Lung (tissue), 12 donors: ENCODE results near the gene ITGA11. TPM values are rescaled to one million over a fixed set of nuclear protein-coding genes. Genes with fewer than 3 reads are reported as not detected.
"Not testable (repeated sequence)": the region's sequence is repeated elsewhere in the genome, so short reads cannot be mapped to it uniquely, and the experiment has no call there.

Experiments
- ATAC-seq: fragments of 200-7000 bp; cut with Tn5 transposase; one replicate; pipeline ENCODE4 v1.9.1; 2020; ENCODE audit warnings: moderate number of reproducible peaks; ENCODE audit not compliant: insufficient read depth, low FRiP score
- DNase-seq, 3 donors: peaks; one replicate each; pipeline ENCODE4 v3.0.0-alpha.2; 2013 to 2017
- H3K27ac ChIP-seq, 2 donors: one replicate each; pipeline ENCODE4 v1.5.1; 2013; ENCODE audit warnings: mild to moderate bottlenecking in 2 of 2, moderate library complexity in 2 of 2, control low read depth in 1 of 2, inconsistent platforms in 1 of 2, low read depth in 1 of 2, low read length in 1 of 2
- H3K27me3 ChIP-seq, 3 donors: one replicate each; pipeline ENCODE4 v1.5.1; 2013; ENCODE audit warnings: low read length in 2 of 3; ENCODE audit not compliant: control insufficient read depth in 3 of 3, insufficient read depth in 3 of 3
- H3K36me3 ChIP-seq, 4 donors: one replicate each; pipeline ENCODE4 v1.5.1; 2013; ENCODE audit warnings: low read length in 4 of 4, mild to moderate bottlenecking in 1 of 4, moderate library complexity in 1 of 4; ENCODE audit not compliant: control insufficient read depth in 4 of 4, insufficient read depth in 4 of 4
- H3K4me1 ChIP-seq, 5 donors: one replicate each; pipeline ENCODE4 v1.5.1; 2013; ENCODE audit warnings: low read length in 5 of 5, mild to moderate bottlenecking in 2 of 5, moderate library complexity in 1 of 5; ENCODE audit not compliant: control insufficient read depth in 5 of 5, insufficient read depth in 5 of 5
- H3K4me3 ChIP-seq: one replicate; pipeline ENCODE4 v1.5.1; 2013; ENCODE audit warnings: mild to moderate bottlenecking, control low read depth, moderate library complexity
- H3K9ac ChIP-seq, 2 donors: one replicate each; pipeline ENCODE4 v1.5.1; 2013; ENCODE audit warnings: low read length in 2 of 2, control low read depth in 1 of 2; ENCODE audit not compliant: insufficient read depth in 1 of 2
- H3K9me3 ChIP-seq, 4 donors: one replicate each; pipeline ENCODE4 v1.5.1; 2013; ENCODE audit warnings: low read length in 3 of 4, mild to moderate bottlenecking in 1 of 4, moderate library complexity in 1 of 4; ENCODE audit not compliant: control insufficient read depth in 4 of 4, insufficient read depth in 3 of 4
- WGBS, 2 donors: extraction: QIAGEN DNeasy Blood & Tissue Kit; methylation state at CpG; one replicate each; pipeline ENCODE4 v1.1.7; 2013; 5-methylcytosine and 5-hydroxymethylcytosine counted together
- polyA plus RNA-seq, 2 donors: library from polyadenylated mRNA; stranded (reverse); fragments of 200-250 nt; gene quantifications; one replicate each; pipeline ENCODE4 v1.2.1, GENCODE V29; 2013
- total RNA-seq, 2 donors: library from RNA; depleted of rRNA in 1 of 2; stranded (reverse); fragments of >200 nt in 1 of 2; gene quantifications; one replicate each; pipeline ENCODE4 v1.2.1, GENCODE V29; 2014 to 2021
- TF ChIP-seq, protein P1 (sequence below): IDR thresholded peaks from 2 replicates; pipeline ENCODE4 v1.5.1; 2012; ENCODE audit warnings: mild to moderate bottlenecking; ENCODE audit errors: control extremely low read depth, extremely low read depth
- donor health status: control.
- donor health status: control.
- donor health status: Bipolar disorder and iron deficiency.
- donor health status: healthy.
- donor health status: DM: yes; HTN: yes; CAD: no.

The ITGA11 gene
- total and polyA plus RNA-seq, 4 donors, result 0.35 to 1.8 (median 1.0) TPM

DNA sequence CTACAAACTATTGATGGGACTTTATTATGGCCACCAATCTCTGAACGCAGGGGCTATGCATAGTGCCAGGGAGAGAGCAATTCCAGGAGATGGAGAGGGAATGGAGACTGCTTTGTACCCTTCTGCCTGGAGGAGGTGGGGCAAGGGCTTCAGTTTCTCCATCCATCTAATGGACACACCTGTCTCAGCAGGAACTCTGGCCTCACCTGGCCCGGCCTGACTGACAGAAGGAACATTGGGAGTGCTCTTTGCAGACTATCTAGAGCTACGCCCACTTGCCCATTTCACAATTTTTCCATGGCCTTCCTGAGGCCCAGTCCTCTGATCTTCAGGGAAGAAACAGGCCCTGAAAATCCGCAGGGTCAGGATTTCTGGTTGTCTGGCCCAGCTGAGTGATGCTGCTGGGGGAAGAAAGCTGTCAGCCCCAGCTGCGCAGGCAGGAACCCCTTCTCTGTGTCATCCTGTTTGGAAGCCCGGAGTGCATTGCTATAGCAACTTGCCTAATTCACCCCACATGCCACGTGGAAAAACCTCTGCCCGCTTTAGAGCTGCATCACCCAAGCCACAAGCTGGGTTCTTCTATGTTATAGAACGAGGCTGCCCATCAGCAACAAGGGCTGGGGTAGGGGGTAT, 6.4 kb downstream of the ITGA11 start:
- Histone ChIP-seq H3K27ac (no peak overlapping the region), H3K9ac (no peak overlapping the region), H3K9me3 (peaks cover 0 to 2% (median 0%) of the 10 kb centered on the region in 4 donors), H3K27me3 (peaks cover 0 to 20% (median 9%) of the 10 kb centered on the region in 3 donors), H3K36me3 (no peaks in the 10 kb centered on the region), H3K4me1 (peaks cover 0 to under 1% (median 0%) of the 10 kb centered on the region in 5 donors), H3K4me3 (no peak overlapping the region)
- TF ChIP-seq, protein P1, sequence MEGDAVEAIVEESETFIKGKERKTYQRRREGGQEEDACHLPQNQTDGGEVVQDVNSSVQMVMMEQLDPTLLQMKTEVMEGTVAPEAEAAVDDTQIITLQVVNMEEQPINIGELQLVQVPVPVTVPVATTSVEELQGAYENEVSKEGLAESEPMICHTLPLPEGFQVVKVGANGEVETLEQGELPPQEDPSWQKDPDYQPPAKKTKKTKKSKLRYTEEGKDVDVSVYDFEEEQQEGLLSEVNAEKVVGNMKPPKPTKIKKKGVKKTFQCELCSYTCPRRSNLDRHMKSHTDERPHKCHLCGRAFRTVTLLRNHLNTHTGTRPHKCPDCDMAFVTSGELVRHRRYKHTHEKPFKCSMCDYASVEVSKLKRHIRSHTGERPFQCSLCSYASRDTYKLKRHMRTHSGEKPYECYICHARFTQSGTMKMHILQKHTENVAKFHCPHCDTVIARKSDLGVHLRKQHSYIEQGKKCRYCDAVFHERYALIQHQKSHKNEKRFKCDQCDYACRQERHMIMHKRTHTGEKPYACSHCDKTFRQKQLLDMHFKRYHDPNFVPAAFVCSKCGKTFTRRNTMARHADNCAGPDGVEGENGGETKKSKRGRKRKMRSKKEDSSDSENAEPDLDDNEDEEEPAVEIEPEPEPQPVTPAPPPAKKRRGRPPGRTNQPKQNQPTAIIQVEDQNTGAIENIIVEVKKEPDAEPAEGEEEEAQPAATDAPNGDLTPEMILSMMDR, result no peak
- no peak for ATAC-seq
- WGBS, 2 donors, result 86 to 94% methylated on average over 9 of the region's 9 CpGs
- DNase-seq, result no peak

GRCh38 chr15:68424754-68425390, 7.1 kb downstream of the ITGA11 start:
- 87 to 99% methylated on average over 7 of the region's 7 CpGs for whole genome bisulfite sequencing, 2 donors
- no peak overlapping the region for H3K4me3 ChIP-seq
- no peaks in the 10 kb centered on the region for H3K4me1 ChIP-seq
- no peak for ATAC-seq
- TF ChIP-seq, protein P1, result no peak
- peaks cover 0 to 13% (median 3%) of the 10 kb centered on the region in 3 donors for H3K27me3 ChIP-seq
- no peak overlapping the region for H3K27ac ChIP-seq
- no peak for DNase-seq
- peaks cover 0 to 2% (median 0%) of the 10 kb centered on the region in 4 donors for H3K9me3 ChIP-seq
- no peak overlapping the region for H3K9ac ChIP-seq
- H3K36me3 ChIP-seq, result no peaks in the 10 kb centered on the region

GRCh38 chr15:68423359-68424296, 8.3 kb downstream of the ITGA11 start:
- 90 to 95% methylated on average over 10 of the region's 10 CpGs for WGBS, 2 donors
- DNase-seq, result no peak
- H3K27ac ChIP-seq, result no peak overlapping the region

DNA sequence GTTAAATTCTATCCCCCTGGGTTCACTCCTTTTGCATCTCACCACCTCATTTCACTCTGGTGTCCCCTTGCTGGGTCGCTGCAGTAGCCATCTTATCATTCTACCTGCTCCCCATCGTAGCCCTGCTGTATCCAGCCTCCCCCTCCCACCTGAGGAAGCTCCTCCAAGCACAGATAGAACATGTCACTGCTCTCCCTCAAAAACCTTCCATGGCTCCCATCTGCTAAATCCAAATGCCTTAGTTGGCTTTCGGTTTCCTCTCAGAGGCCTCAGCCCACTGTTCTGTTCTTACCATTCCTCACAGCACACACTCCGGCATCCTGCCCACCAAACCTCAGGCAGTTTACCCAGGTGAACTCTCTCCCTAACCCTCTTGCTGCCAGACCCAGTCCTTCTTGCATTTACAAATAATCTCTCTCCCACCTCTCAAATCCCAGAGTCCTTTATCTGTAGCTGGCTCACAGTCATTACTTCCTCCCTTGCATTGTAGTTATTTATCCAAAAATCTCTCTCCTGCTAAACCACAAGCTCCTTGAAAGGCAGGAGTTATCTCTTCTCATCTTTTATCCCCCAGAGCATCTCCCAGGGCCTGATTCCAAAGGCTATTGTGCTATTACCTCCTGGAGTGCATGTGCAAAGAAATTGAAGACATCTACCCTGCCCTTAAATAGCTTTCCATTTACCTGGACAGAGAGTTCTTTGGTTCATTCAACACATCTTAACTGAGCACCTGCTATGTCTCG, 9.4 kb downstream of the ITGA11 start:
- H3K27me3 ChIP-seq, H3K4me1 ChIP-seq, ATAC-seq, H3K27ac ChIP-seq, DNase-seq, H3K9me3 ChIP-seq, H3K36me3 ChIP-seq, H3K4me3 ChIP-seq, H3K9ac ChIP-seq: not testable (repeated sequence)
- 77 to 83% methylated on average over 4 of the region's 5 CpGs for WGBS, 2 donors

More at GRCh38 chr15:68423359-68424296, 8.3 kb downstream of the ITGA11 start:
- Histone ChIP-seq H3K9ac (no peak overlapping the region), H3K36me3 (no peaks in the 10 kb centered on the region), H3K9me3 (peaks cover 0 to 2% (median 0%) of the 10 kb centered on the region in 4 donors), H3K27me3 (peaks cover 0 to 2% (median 0%) of the 10 kb centered on the region in 3 donors), H3K4me1 (peaks cover 0 to 4% (median 0%) of the 10 kb centered on the region in 5 donors), H3K4me3 (no peak overlapping the region)
- TF ChIP-seq, protein P1, result no peak
- no peak for ATAC-seq
